Nephron progenitor cell (in vitro differentiated cells): ENCODE data around the gene NAXD.
"Not testable (repeated sequence)": the region's sequence is repeated elsewhere in the genome, so short reads cannot be mapped to it uniquely, and the experiment has no call there.

Experiments
- DNase-seq: peaks from one replicate; pipeline ENCODE4 v3.0.0; 2021
- H3K27ac Mint-ChIP-seq: 2 replicates; pipeline ENCODE4 v1.8.0; 2021; ENCODE audit warnings: mild to moderate bottlenecking, moderate library complexity, mixed read lengths
- H3K27me3 Mint-ChIP-seq: 2 replicates; pipeline ENCODE4 v1.8.0; 2021; ENCODE audit warnings: mild to moderate bottlenecking, low read depth, mixed read lengths; ENCODE audit not compliant: poor library complexity
- H3K36me3 Mint-ChIP-seq: 2 replicates; pipeline ENCODE4 v1.8.0; 2021; ENCODE audit warnings: low read depth, mixed read lengths
- H3K4me1 Mint-ChIP-seq: 2 replicates; pipeline ENCODE4 v1.8.0; 2021; ENCODE audit warnings: mixed read lengths
- H3K4me3 Mint-ChIP-seq: 2 replicates; pipeline ENCODE4 v1.8.0; 2021; ENCODE audit warnings: mild to moderate bottlenecking, moderate library complexity, mixed read lengths
- H3K9me3 Mint-ChIP-seq: 2 replicates; pipeline ENCODE4 v1.8.0; 2021; ENCODE audit warnings: mild to moderate bottlenecking, moderate library complexity, mixed read lengths
- CTCF ChIP-seq: fragments of 200-600 bp; sonication (generic); IDR thresholded peaks from 2 replicates; pipeline ENCODE4 v1.5.0; 2021; ENCODE audit warnings: antibody characterized with exemption

The NAXD gene

GRCh38 chr13:110628477-110628793, 13.1 kb downstream of the NAXD start:
- H3K4me1 Mint-ChIP-seq = peaks cover 51% of the 10 kb centered on the region
- no peak overlapping the region for H3K27ac Mint-ChIP-seq
- H3K9me3 Mint-ChIP-seq = peaks cover 6% of the 10 kb centered on the region
- H3K27me3 Mint-ChIP-seq = no peaks in the 10 kb centered on the region
- no peak for TF ChIP-seq CTCF
- H3K36me3 Mint-ChIP-seq = peaks cover 55% of the 10 kb centered on the region
- H3K4me3 Mint-ChIP-seq = no peak overlapping the region
- DNase-seq = no peak

GRCh38 chr13:110628952-110629701, 13.8 kb downstream of the NAXD start:
- DNase-seq = no peak
- peaks cover 51% of the 10 kb centered on the region for H3K4me1 Mint-ChIP-seq
- H3K27ac Mint-ChIP-seq = no peak overlapping the region
- TF ChIP-seq CTCF = no peak
- no peaks in the 10 kb centered on the region for H3K27me3 Mint-ChIP-seq
- no peak overlapping the region for H3K4me3 Mint-ChIP-seq
- peaks cover 6% of the 10 kb centered on the region for H3K9me3 Mint-ChIP-seq
- peaks cover 62% of the 10 kb centered on the region for H3K36me3 Mint-ChIP-seq

- TF ChIP-seq CTCF = no peak
- peaks cover 68% of the 10 kb centered on the region for H3K36me3 Mint-ChIP-seq
- no peak overlapping the region for H3K27ac Mint-ChIP-seq
Observed at GRCh38 chr13:110629735-110630134, 14.4 kb downstream of the NAXD start.

DNA sequence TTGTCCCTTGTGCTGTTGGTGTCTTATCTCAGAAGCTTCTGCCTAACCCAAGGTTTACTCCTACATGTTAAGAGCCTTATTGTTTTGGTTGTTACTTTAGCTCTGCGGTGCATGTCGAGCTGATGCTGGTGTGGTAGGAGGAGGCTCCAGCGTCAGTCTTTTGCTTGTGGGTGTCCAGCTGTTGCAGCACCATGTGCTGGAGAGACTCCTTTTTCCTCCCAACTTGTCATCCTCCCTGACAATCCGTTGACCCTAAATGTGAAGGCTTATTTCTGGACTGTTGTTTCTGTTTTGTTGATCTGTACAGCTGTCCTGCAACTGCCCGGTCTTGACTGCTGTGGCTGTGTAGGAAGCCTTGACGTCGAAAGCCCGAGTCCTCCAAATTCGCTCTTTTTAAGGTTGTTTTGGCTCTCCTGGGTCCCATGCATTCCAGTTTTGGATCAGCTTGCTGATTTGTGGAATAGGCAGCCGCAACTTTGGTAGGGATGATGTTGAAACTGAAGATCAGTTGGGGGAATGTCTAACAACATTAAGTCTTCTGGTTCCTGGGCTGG, 15.3 kb downstream of the NAXD start:
- Mint-ChIP-seq H3K4me1 (peaks cover 36% of the 10 kb centered on the region), H3K36me3 (peaks cover 75% of the 10 kb centered on the region)
- no peak for TF ChIP-seq CTCF

More at GRCh38 chr13:110629735-110630134, 14.4 kb downstream of the NAXD start:
- DNase-seq = no peak
- no peak overlapping the region for H3K4me3 Mint-ChIP-seq
- no peaks in the 10 kb centered on the region for H3K27me3 Mint-ChIP-seq
- peaks cover 46% of the 10 kb centered on the region for H3K4me1 Mint-ChIP-seq
- H3K9me3 Mint-ChIP-seq = peaks cover 6% of the 10 kb centered on the region

GRCh38 chr13:110632255-110632654, 16.9 kb downstream of the NAXD start:
- Mint-ChIP-seq H3K36me3 (peaks cover 87% of the 10 kb centered on the region), H3K27ac (peak overlapping the region; percentile 82), H3K4me1 (peaks cover 21% of the 10 kb centered on the region)
- H3K9me3 Mint-ChIP-seq, H3K27me3 Mint-ChIP-seq, H3K4me3 Mint-ChIP-seq, DNase-seq: not testable (repeated sequence)

More for the DNA sequence above, 15.3 kb downstream of the NAXD start:
- Mint-ChIP-seq H3K4me3 (no peak overlapping the region), H3K27ac (peak overlapping the region; percentile 89), H3K9me3 (peaks cover 6% of the 10 kb centered on the region), H3K27me3 (no peaks in the 10 kb centered on the region)
- DNase-seq = no peak

DNA sequence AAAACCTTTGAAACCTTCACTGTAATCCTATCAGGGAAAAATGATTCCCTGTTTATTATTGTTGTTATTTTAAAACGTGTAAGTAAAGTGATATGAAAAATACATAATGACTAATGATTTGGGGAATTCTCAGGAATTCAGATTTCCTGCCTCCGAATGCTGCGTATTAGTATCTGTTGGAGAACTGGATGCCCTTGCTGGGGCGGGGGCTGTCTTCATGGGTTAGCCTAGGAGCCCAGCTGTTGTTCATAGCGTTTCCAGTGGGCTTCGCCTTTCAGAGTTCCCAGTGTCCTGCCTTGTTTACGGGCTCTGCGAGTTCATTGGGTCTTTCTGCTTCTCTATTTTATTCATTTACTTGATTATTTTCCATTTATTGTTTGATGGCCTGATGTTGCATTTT, 18.4 kb downstream of the NAXD start:
- Mint-ChIP-seq H3K4me1 (peaks cover 27% of the 10 kb centered on the region), H3K27ac (peak overlapping the region; percentile 68), H3K27me3 (no peaks in the 10 kb centered on the region), H3K9me3 (peaks cover 6% of the 10 kb centered on the region), H3K36me3 (peaks cover 79% of the 10 kb centered on the region), H3K4me3 (no peak overlapping the region)
- no peak for DNase-seq
- TF ChIP-seq CTCF = no peak
